Muscle of leg (tissue), 11 donors: ENCODE measurements around the gene MYO10. TPM values are rescaled to one million over a fixed set of nuclear protein-coding genes. Genes with fewer than 3 reads are reported as not detected.
A peak's percentile ranks its signal among the peaks of the same experiment; 100 is the strongest.

Experiments used
- DNase-seq: peaks from one replicate; pipeline ENCODE4 v3.0.0; 2013
- H3K27ac ChIP-seq: one replicate; pipeline ENCODE4 v1.5.1; 2013; ENCODE audit warnings: mild to moderate bottlenecking, low read length, control low read depth
- H3K27me3 ChIP-seq: one replicate; pipeline ENCODE4 v1.6.1; 2013; ENCODE audit warnings: low read length; ENCODE audit not compliant: control insufficient read depth, insufficient read depth
- H3K36me3 ChIP-seq: one replicate; pipeline ENCODE4 v1.6.1; 2013; ENCODE audit warnings: low read length; ENCODE audit not compliant: control insufficient read depth, insufficient read depth
- H3K4me1 ChIP-seq: one replicate; pipeline ENCODE4 v1.6.1; 2013; ENCODE audit warnings: low read length; ENCODE audit not compliant: control insufficient read depth, insufficient read depth
- H3K4me3 ChIP-seq: one replicate; pipeline ENCODE4 v1.5.1; 2013; ENCODE audit warnings: low read length, control low read depth
- H3K9me3 ChIP-seq: replicated peaks from 2 replicates; pipeline ENCODE4 v1.6.1; 2013; ENCODE audit warnings: low read depth, low read length; ENCODE audit not compliant: control insufficient read depth
- WGBS: methylation state at CpG from one replicate; pipeline ENCODE4 v1.1.5; 2013; ENCODE audit warnings: missing lambda C conversion rate; ENCODE audit not compliant: insufficient coverage; 5-methylcytosine and 5-hydroxymethylcytosine counted together
- polyA plus RNA-seq, 8 donors: library from polyadenylated mRNA; unstranded; fragments of 120-200 nt; gene quantifications; one replicate each; pipeline versions ENCODE4 v1.2.1 to v1.2.3, GENCODE V29; 2013; ENCODE audit warnings: inconsistent platforms in 1 of 8, low replicate concordance in 1 of 8; ENCODE audit not compliant: insufficient read length in 8 of 8, insufficient read depth in 1 of 8
- total RNA-seq: library from RNA; stranded (reverse); fragments of 120-200 nt; gene quantifications from one replicate; pipeline ENCODE4 v1.2.4, GENCODE V29; 2013

The MYO10 gene
- total and polyA plus RNA-seq, 9 donors, result 16.6 to 35.4 (median 30.0) TPM

- H3K36me3 ChIP-seq, result no peaks in the 10 kb centered on the region
- H3K4me3 ChIP-seq, result no peak overlapping the region
- H3K4me1 ChIP-seq, result no peaks in the 10 kb centered on the region
- DNase-seq, result no peak
- no peaks in the 10 kb centered on the region for H3K27me3 ChIP-seq
- 66% methylated on average over 4 of the region's 6 CpGs for WGBS
- H3K27ac ChIP-seq, result no peak overlapping the region
- peaks cover 7% of the 10 kb centered on the region for H3K9me3 ChIP-seq
Observed at GRCh38 chr5:16944816-16945562, 8.9 kb upstream of the MYO10 start.

- Histone ChIP-seq H3K4me3 (no peak overlapping the region), H3K4me1 (no peaks in the 10 kb centered on the region), H3K9me3 (peaks cover 7% of the 10 kb centered on the region), H3K36me3 (no peaks in the 10 kb centered on the region), H3K27me3 (no peaks in the 10 kb centered on the region), H3K27ac (no peak overlapping the region)
- WGBS, result 72% methylated on average over 6 of the region's 15 CpGs
- DNase-seq, result no peak
Observed at GRCh38 chr5:16943846-16944678, 8.0 kb upstream of the MYO10 start.

- Histone ChIP-seq H3K4me3 (no peak overlapping the region), H3K27me3 (peaks cover 21% of the 10 kb centered on the region), H3K9me3 (no peaks in the 10 kb centered on the region), H3K4me1 (peaks cover 12% of the 10 kb centered on the region), H3K27ac (no peak overlapping the region), H3K36me3 (no peaks in the 10 kb centered on the region)
- no peak for DNase-seq
- WGBS, result 93% methylated on average over 2 of the region's 7 CpGs
Observed at GRCh38 chr5:16937503-16938161, 1.5 kb upstream of the MYO10 start.

- peak overlapping the region; percentile 63 for H3K4me3 ChIP-seq
- DNase-seq, result no peak
- 37% methylated on average over 7 of the region's 11 CpGs for WGBS
- H3K9me3 ChIP-seq, result no peaks in the 10 kb centered on the region
- H3K36me3 ChIP-seq, result no peaks in the 10 kb centered on the region
- no peak overlapping the region for H3K27ac ChIP-seq
- H3K27me3 ChIP-seq, result peaks cover 21% of the 10 kb centered on the region
- peaks cover 14% of the 10 kb centered on the region for H3K4me1 ChIP-seq
Observed at GRCh38 chr5:16936989-16937438, 926 bp upstream of the MYO10 start.

GRCh38 chr5:16935231-16936149 lies 598 bp downstream of the MYO10 start:
- WGBS, result under 1% methylated on average over 85 of the region's 85 CpGs
- Histone ChIP-seq H3K4me1 (peaks cover 22% of the 10 kb centered on the region), H3K36me3 (no peaks in the 10 kb centered on the region), H3K27me3 (peaks cover 21% of the 10 kb centered on the region), H3K9me3 (no peaks in the 10 kb centered on the region), H3K4me3 (peak overlapping the region; percentile 82), H3K27ac (peak overlapping the region; percentile 67)
- DNase-seq, result peak; percentile 77

GRCh38 chr5:16934677-16935153 lies 1.4 kb downstream of the MYO10 start:
- 4% methylated on average over 3 of the region's 6 CpGs for WGBS
- Histone ChIP-seq H3K27me3 (peaks cover 21% of the 10 kb centered on the region), H3K27ac (peak overlapping the region; percentile 9), H3K9me3 (no peaks in the 10 kb centered on the region), H3K36me3 (no peaks in the 10 kb centered on the region), H3K4me1 (peaks cover 24% of the 10 kb centered on the region), H3K4me3 (peak overlapping the region; percentile 82)
- peak; percentile 35 for DNase-seq

GRCh38 chr5:16934123-16934522 lies 2.0 kb downstream of the MYO10 start:
- peak overlapping the region; percentile 82 for H3K4me3 ChIP-seq
- H3K36me3 ChIP-seq, result no peaks in the 10 kb centered on the region
- no peaks in the 10 kb centered on the region for H3K9me3 ChIP-seq
- peaks cover 24% of the 10 kb centered on the region for H3K4me1 ChIP-seq
- H3K27me3 ChIP-seq, result peaks cover 21% of the 10 kb centered on the region
- DNase-seq, result peak; percentile 72
- 3% methylated on average over 6 of the region's 11 CpGs for WGBS
- no peak overlapping the region for H3K27ac ChIP-seq

- WGBS, result 100% methylated on average over 1 of the region's 2 CpGs
Observed at GRCh38 chr5:16933337-16933736, 2.8 kb downstream of the MYO10 start.

GRCh38 chr5:16932401-16932800 lies 3.7 kb downstream of the MYO10 start:
- H3K9me3 ChIP-seq, result no peaks in the 10 kb centered on the region
- peaks cover 15% of the 10 kb centered on the region for H3K27me3 ChIP-seq
- no peak overlapping the region for H3K4me3 ChIP-seq
- DNase-seq, result peak; percentile 57
- WGBS, result 85% methylated on average over 2 of the region's 3 CpGs
- H3K36me3 ChIP-seq, result no peaks in the 10 kb centered on the region
- H3K27ac ChIP-seq, result peak overlapping the region; percentile 24
- H3K4me1 ChIP-seq, result peaks cover 24% of the 10 kb centered on the region

More at GRCh38 chr5:16933337-16933736, 2.8 kb downstream of the MYO10 start:
- Histone ChIP-seq H3K36me3 (no peaks in the 10 kb centered on the region), H3K4me1 (peaks cover 24% of the 10 kb centered on the region), H3K27me3 (peaks cover 21% of the 10 kb centered on the region), H3K27ac (no peak overlapping the region), H3K9me3 (no peaks in the 10 kb centered on the region), H3K4me3 (no peak overlapping the region)
- DNase-seq, result no peak
